ENCODE results near the gene DCTN2.

DCTN2 gene

DNA sequence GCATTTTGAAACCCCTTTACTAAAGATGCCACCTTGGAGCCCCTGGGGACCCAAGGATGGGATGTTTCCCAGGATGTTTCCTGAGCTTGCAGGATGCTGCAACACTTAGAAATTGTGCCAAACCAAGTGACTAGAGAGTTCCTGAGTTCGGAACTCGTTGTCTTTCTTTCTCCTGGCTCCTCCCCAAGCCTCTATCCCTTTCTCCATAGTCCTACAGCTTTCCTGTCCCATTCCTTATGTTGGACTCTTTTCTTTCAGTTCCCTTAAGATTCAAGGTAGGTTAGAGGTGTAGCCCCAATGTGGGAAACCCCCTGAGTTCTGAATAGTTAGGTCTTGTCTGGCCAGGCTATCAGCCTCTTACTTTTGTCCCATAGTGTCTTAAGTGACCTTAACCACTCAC, 1.5 kb upstream of the DCTN2 start:
- H3K27me3 ChIP-seq: no peaks in the 10 kb centered on the region
- peaks cover 12% of the 10 kb centered on the region for H3K4me1 ChIP-seq
- H3K36me3 ChIP-seq: no peaks in the 10 kb centered on the region; the same call in 1 of the 2 replicates
- no peak for DNase-seq
- TF ChIP-seq, protein P1, sequence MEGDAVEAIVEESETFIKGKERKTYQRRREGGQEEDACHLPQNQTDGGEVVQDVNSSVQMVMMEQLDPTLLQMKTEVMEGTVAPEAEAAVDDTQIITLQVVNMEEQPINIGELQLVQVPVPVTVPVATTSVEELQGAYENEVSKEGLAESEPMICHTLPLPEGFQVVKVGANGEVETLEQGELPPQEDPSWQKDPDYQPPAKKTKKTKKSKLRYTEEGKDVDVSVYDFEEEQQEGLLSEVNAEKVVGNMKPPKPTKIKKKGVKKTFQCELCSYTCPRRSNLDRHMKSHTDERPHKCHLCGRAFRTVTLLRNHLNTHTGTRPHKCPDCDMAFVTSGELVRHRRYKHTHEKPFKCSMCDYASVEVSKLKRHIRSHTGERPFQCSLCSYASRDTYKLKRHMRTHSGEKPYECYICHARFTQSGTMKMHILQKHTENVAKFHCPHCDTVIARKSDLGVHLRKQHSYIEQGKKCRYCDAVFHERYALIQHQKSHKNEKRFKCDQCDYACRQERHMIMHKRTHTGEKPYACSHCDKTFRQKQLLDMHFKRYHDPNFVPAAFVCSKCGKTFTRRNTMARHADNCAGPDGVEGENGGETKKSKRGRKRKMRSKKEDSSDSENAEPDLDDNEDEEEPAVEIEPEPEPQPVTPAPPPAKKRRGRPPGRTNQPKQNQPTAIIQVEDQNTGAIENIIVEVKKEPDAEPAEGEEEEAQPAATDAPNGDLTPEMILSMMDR (IDR thresholded peaks at IDR 0.05; ENCODE audit: low read depth, low read length): no peak
- no peak overlapping the region for H3K4me3 ChIP-seq (ENCODE audit: low read depth, low read length)
- H3K9me3 ChIP-seq: no peaks in the 10 kb centered on the region

DNA sequence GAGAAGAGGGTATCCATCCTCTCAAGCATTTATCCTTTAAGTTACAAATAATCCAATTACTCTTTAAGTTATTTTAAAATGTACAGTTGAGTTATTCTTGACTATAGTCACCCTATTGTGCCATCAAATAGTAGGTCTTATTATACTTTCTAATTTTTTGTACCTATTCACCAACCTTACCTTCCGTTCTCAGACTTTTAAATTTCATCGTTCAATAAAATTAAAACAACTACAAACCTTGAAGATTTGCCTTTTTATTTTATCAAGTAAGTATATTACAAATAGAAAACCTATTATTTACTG, 972 bp upstream of the DCTN2 start:
- Histone ChIP-seq H3K4me3 (ENCODE audit: low read depth, low read length) (no peak overlapping the region), H3K27me3 (no peaks in the 10 kb centered on the region), H3K36me3 (no peaks in the 10 kb centered on the region; the same call in 1 of the 2 replicates), H3K4me1 (peaks cover 6% of the 10 kb centered on the region), H3K9me3 (no peaks in the 10 kb centered on the region)
- TF ChIP-seq, protein P1 (IDR thresholded peaks at IDR 0.05; ENCODE audit: low read depth, low read length): no peak
- no peak for DNase-seq

DNA sequence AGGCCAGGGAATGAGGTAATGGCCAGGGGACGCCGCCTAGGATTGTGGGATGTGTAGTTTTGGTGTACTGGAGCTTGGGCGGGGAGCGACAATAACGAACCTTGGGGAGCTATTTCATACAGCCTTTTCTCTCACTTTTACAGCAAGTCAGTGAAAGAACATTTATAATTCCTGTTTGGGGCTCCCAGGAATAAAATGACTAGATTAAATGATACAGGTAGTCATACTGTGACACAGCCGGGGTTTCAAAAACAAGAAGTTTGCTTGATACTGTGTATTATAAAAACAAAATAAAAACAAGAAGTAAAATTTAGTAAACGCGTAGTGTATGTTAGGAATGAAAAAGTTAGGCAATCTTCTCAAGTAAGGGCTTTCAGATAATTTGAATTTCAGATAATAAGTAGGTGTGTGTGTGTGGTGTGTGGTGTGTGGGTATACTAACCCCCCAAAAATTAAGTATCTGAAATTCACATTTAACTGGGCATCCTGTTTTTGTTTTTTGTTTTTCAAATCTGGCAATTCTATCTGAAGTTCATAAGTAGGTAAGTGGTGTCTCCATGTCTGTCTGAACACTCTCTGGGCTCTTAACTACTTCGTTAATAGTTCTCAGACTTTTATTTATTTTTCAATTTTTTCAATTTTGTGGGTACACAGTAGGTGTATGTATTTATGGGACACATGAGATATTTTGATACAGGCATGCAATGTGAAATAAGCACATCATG, 458 bp upstream of the DCTN2 start:
- Histone ChIP-seq H3K4me1 (peaks cover 3% of the 10 kb centered on the region; the same call in 1 of the 2 replicates), H3K36me3 (no peaks in the 10 kb centered on the region; the same call in none of the 2 replicates), H3K27me3 (no peaks in the 10 kb centered on the region), H3K4me3 (ENCODE audit: low read depth, low read length) (peak overlapping the region; percentile 95), H3K9me3 (no peaks in the 10 kb centered on the region)
- TF ChIP-seq, protein P1 (IDR thresholded peaks at IDR 0.05; ENCODE audit: low read depth, low read length): no peak
- DNase-seq: no peak

DNA sequence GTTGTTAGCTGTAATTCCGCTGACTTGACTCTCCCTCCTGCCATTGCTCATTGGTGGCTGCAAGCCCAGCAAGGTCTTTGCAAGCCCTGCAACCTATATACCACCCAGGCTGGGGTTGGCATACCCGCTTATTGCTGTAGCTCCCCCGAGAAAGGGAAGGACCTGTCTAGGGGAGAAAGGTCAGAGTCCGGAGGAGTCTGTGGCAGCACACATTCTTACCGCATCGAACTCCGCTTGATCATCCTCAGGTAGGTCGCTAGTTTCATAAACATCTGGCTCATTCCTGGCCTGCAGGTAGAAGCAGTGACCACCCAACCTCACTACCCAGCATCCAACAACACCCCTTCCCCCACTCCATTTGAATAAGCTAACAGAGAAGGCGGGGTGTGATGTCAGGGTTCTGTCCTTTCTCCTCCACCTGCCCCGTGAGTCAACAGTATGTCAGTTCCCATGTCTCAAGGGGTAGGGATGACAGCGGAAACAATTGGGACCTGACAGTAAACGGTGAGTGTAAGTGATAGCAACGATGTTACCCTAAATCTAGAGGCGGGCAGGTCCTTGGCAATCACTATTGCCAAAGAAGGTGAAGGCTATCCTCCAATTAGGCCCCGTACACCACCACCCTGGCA, 1.1 kb downstream of the DCTN2 start:
- DNase-seq: no peak
- H3K27me3 ChIP-seq: no peaks in the 10 kb centered on the region

DNA sequence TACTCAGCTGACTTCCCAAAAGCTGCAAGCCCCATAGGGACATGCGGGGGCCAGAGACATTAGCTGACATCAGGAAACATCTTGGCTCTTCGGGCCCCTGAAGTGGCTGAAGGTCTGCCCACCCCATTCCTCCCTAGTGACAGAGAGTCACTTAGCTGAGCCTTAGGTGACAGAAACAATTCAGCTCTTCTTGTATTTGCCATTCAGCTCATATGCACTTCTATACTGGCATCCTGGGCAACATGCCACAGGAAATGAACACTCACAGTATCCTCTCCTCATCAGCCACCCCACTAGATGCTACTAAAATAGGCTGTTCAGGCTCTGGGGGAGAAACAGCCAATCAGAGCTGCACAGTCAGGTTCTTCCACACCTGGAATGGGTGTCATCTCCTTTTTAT, 3.4 kb downstream of the DCTN2 start:
- Histone ChIP-seq H3K9me3 (no peaks in the 10 kb centered on the region), H3K27me3 (no peaks in the 10 kb centered on the region), H3K36me3 (peaks cover 5% of the 10 kb centered on the region), H3K4me3 (ENCODE audit: low read depth, low read length) (no peak overlapping the region), H3K4me1 (no peaks in the 10 kb centered on the region)
- DNase-seq: no peak
- TF ChIP-seq, protein P1 (IDR thresholded peaks at IDR 0.05; ENCODE audit: low read depth, low read length): no peak

More for the DNA sequence above, 1.1 kb downstream of the DCTN2 start:
- no peaks in the 10 kb centered on the region for H3K9me3 ChIP-seq
- TF ChIP-seq, protein P1 (IDR thresholded peaks at IDR 0.05; ENCODE audit: low read depth, low read length): no peak
- no peaks in the 10 kb centered on the region for H3K4me1 ChIP-seq
- peaks cover 5% of the 10 kb centered on the region for H3K36me3 ChIP-seq
- H3K4me3 ChIP-seq (ENCODE audit: low read depth, low read length): peak overlapping the region; percentile 95

DNA sequence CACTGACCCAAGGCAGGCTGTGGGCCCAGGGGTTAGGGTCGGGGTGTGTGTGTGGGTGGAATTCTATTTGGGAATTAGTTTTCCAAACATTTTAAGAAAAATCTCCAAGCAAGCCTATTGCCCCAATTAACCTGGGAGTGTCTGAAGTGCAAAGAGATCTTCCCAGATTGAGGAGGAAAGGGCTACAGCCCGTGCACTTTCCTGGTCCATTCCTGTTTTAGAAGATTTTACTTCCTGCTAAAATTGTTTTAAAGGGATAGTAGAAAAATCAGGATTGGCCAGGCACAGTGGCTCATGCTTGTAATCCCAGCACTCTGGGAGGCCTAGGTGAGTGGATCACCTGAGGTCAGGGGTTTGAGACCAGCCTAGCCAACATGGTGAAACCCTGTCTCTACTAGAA, 5.3 kb downstream of the DCTN2 start:
- H3K27me3 ChIP-seq: no peaks in the 10 kb centered on the region
- H3K4me3 ChIP-seq (ENCODE audit: low read depth, low read length): no peak overlapping the region
- no peaks in the 10 kb centered on the region for H3K9me3 ChIP-seq
- DNase-seq: no peak
- TF ChIP-seq, protein P1 (IDR thresholded peaks at IDR 0.05; ENCODE audit: low read depth, low read length): no peak
- H3K36me3 ChIP-seq: peaks cover 5% of the 10 kb centered on the region
- no peaks in the 10 kb centered on the region for H3K4me1 ChIP-seq

Measured in BE2C (cell line).